ENCODE data around the gene RAB4A.

GRCh38 chr1:229260297-229260696, 10.6 kb upstream of the RAB4A start:
- TF ChIP-seq CTCF (IDR thresholded peaks at IDR 0.05) = no peak
- no peak for TF ChIP-seq POLR2A (IDR thresholded peaks at IDR 0.05)

Measured in uterus (tissue), 2 donors.